Stimulated activated CD4-positive, alpha-beta T cell treated with anti-CD3 and anti-CD28 coated beads, Interleukin-2, amount 100 ng/mL, for 48 hours (primary cell): ENCODE results near the gene KNG1.
A peak's percentile ranks its signal among the peaks of the same experiment; 100 is the strongest.

ENCODE experiments used
- DNase-seq, 2 donors: peaks; one replicate each; pipeline ENCODE4 v3.0.0-alpha.2; 2020

Gene KNG1

DNA sequence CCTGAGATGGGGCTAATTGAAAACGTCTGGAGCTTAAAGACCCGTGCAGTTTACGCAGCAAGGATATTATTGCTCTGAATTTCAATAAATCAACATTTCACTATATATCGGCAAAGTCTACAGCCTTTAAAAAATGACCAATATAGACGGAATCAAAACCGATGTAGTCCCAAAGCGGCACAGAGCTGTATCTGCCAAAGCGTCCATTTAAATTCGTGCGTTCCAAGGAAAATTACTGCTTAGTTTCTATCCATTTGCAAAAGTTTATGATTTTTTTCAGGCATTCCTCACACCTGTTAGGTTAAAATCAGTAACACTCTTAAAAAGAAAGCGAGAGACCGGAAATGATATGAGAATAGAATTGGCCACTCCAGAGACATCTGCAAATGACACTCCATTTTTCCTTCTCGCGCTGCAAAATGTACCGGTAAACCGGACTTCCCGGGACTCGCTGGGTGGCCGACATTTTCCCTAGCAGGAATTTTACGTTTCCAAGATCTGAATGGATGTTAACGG lies 65.4 kb downstream of the KNG1 start:
- no peak for DNase-seq

DNA sequence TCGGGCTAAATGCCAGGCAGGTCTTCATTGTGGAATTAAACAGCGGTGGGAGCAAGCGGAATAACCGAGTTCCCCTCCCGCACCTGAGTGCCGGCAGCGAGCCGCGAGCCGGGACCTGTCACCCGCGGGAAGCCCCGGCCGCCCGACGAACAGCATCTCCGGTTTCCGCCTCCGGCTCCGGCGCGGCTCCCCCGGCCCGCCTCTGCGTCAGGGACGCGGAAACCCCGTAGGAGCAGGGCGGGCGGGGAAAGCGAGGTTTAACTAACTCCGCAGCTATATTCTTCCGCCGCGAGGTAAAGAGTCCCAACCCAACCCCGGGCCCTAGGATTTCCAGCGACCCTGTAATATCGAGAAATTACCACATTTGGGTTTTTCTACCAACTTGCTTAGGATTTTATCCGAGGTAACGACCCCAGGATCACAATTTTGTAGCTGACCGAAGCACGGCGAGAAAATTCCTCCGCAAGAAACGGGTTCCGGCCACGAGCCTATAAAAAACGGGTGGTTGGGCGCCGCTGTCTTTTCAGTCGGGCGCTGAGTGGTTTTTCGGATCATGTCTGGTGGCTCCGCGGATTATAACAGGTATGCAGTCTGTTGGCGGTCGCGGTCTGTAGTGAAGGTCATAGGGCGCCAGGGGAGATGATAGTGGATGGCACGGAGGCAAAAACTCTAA lies 66.0 kb downstream of the KNG1 start, which contains the start of gene EIF4A2:
Gene EIF4A2 (plus strand): TSS at position 520 of the 673 bp plus-strand sequence. CDS start 34 bp downstream, at position 554.
- peak; percentile 87 to 88 for DNase-seq

DNA sequence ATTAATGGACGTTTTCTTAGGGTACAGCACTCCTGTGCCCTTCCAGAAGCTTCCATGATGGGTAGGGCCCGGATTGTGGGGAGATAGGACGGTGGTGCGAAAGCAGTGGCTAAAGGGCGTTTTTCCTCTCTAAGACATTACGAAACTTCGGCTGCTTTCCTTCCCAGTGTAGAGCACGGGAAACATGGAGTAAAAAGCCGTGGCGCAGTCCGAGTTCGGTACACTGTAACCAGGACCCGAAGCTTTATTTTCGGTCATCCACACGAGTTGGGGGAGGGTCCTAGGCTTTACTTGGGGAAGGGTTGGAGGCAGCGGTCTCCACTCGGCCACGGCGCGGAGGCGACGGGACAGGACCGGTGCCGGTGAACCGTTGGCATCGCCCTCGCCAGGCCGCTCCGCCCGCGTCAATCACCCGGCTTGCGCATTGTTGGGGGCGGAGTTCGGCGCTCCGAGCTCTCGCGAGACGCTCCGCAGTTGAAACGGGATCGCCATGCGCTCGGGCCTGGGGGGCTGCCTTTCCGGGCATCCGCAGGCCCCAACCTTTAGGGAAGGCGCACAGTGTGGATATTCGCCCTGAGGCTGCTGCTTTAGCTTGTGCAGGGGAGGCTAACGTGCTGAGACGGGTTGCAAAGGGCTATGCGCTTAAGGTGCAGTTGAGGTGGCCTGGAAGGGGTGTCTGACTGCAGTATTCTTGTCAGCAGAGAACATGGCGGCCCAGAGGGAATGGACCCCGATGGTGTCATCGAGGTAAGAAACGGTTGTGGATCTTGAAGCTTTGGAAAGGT lies 66.8 kb downstream of the KNG1 start:
- peak; percentile 57 to 69 for DNase-seq

DNA sequence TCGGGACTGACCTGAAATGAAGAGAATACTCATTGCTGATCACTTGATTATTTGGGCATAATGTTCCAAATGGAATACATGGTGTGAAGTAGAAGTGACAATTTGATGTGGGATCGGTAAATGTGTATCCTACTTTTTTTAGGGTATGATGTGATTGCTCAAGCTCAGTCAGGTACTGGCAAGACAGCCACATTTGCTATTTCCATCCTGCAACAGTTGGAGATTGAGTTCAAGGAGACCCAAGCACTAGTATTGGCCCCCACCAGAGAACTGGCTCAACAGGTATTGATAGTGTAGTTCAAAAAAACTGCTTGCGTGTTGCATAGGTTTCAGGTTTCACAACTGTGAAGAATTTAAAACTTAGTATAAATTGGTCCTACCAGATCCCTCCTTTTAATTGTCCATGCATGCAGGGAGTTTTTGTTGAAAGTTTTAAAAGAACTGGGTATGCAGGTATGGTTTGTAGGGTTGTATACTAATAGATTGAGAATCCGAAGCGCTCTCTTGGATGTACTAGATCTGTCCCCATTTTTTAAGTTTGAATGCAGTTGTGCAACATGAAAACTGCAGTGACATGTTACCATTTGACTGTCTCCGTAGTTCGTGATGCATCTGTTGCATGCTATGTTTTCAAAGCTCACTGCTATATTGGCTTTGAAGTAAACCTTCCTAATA lies 67.8 kb downstream of the KNG1 start:
- no peak for DNase-seq

DNA sequence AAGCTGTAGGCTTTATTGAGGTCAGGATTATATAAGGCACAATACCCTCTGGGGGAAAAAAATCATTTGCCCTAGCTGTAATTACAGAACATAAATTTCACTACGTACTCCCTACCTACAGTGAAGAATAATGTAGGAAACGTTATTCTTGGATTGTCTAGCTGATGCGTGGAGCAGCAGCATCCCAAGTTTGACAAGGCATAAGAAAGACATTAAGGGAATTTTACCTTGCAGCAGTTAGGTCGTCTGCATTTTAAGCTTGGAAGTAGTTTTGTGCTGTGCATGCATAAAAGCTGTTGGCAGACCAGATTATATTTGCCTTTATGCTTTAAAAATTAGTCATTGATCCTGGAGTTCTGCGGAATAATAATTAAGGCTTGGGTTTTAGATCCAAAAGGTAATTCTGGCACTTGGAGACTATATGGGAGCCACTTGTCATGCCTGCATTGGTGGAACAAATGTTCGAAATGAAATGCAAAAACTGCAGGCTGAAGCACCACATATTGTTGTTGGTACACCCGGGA lies 68.4 kb downstream of the KNG1 start:
- no peak for DNase-seq

DNA sequence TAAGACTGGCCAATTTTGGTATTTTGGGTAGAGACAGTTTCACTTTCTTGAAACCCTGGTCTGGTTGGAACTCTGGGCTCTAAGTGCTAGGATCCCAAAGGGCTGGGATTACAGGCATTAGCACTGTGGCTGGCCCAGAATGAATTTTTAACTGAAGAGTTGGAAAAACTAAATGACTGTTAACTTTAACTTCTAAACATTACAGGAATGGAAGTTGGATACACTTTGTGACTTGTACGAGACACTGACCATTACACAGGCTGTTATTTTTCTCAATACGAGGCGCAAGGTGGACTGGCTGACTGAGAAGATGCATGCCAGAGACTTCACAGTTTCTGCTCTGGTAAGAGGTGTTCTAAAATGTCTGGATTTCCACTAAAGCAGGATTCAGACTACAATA lies 69.8 kb downstream of the KNG1 start:
- no peak for DNase-seq

DNA sequence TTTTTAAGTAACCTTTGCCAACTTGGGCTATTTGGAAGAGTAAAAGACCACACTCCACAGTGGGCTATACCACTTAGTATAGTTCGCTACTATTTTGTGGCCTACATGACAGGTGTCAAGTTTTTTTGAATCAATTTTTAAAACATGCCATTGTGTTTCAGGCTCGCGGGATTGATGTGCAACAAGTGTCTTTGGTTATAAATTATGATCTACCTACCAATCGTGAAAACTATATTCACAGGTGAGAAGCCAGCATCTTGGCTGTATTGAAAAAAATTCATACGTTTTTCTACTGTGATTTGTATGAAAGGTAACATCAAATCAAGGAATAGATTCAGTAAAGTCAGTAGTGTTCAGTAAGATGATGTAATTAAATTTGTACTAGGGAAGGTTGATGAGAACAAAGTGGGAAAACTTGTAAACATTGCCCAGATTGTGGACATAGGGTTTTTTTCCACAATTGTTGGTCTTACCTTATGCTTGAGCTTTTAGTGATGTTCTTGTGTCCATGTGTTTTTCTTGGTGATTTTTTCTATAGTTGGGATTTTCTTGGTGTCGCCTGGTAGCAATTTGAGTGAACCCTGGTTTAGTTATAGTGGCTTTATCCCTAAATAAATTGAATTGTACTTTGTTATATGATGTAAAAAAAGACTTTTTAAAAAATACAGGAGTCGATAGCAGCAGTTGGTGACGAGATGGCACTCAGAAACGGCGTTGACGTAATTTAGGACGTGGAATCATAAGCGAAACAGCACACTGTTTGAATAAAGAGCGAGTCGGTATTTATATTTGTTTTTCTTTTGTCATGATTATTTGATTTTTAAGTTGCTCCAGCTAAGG lies 70.7 kb downstream of the KNG1 start:
- no peak for DNase-seq

DNA sequence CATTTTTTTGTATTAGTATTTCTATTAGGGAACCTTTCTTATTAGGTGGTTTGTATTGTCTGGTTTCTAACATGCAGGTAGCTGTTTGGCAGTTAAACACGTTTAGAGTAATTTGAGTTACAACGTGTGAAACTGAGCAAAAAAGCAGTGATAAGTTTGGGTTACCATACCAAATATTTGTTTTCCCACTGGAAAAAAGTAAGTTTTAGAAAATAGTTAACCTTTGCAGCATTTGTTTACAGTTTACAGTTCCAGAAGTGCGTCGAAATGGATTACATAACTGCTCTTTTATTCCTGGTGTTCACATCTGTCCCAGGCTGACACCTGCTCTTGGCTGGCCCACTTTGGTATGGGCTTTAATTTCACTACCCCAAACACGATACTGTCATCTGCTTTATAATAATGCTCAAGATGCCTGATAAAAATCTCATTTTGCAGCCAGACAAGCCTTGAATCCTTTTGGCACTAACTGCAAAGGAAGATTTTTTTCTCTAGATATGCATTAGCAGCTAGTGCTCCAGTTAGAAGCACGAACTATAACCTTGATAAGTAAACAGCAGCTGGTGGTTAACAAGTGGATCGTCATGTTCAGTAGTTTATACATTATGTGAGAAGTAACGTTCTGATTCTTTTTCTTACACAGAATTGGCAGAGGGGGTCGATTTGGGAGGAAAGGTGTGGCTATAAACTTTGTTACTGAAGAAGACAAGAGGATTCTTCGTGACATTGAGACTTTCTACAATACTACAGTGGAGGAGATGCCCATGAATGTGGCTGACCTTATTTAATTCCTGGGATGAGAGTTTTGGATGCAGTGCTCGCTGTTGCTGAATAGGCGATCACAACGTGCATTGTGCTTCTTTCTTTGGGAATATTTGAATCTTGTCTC lies 71.6 kb downstream of the KNG1 start:
- DNase-seq = no peak

DNA sequence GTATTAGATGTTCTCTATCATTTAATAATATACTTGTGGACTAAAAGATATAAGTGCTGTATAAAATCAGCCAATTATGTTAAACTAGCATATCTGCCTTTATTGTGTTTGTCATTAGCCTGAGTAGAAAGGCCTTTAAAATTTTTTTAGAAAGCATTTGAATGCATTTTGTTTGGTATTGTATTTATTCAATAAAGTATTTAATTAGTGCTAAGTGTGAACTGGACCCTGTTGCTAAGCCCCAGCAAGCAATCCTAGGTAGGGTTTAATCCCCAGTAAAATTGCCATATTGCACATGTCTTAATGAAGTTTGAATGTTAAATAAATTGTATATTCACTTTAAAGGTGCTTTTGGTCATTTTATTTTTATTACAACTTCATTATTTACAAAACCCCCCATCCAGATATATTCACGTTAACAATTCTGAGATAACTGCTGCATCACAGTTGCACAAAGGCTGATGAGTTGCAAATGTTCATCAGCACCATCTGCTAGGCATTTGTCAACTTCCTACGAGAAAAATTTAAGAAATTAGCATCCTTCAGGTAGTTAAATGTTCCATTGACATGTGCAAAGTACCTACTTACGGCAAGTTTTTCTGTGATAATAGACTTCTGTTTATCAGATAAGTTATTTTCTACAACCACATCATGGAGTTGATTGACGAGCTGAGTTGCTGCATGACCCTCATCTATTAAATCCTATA lies 72.5 kb downstream of the KNG1 start:
- DNase-seq = no peak

DNA sequence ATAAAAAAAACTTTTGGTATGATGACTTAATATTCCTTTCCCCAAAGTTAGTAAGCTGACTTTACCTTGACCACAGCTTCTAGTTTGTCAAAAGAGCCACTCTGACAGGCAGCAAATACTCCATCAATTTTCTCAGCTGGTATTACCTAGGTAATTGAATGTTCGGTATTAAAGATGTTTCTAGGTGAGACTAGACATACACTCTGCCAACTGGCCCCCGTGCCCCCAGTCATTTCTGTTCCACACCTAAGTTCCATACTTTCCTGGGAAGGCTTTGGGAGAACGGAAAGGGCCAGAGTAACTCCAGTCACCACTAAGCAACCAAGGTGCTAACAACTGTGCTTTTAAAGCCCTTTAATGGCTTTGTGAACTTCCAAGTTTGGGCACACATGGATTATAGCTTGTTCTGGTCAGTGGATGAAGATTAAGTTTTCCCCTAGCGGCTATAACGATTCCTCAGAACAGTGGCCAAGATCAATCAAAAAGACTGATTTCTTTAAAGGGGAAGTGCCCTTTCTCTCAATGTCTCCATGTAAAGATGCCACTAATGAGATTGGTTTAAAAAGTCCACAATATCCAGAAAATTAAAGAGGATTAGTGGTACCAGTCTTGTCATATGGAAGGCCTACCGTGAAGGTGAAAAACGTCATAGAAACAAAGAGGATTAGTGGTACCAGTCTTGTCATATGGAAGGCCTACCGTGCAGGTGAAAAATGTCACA lies 73.3 kb downstream of the KNG1 start:
- no peak for DNase-seq
